ENCODE results near the gene USH1G. TPM values are rescaled to one million over a fixed set of nuclear protein-coding genes. Genes with fewer than 3 reads are reported as not detected.

USH1G gene
- total RNA-seq, 1 donor from 2014 or later, result not detected

GRCh38 chr17:74938194-74938950 is 15.3 kb upstream of the USH1G start:
- H3K4me3 ChIP-seq, result no peak overlapping the region
- intact Hi-C loops (cut with micrococcal nuclease), result no loop called here
- H3K27me3 ChIP-seq (ENCODE audit: low read depth), result peaks cover 94% of the 10 kb centered on the region
- H3K36me3 ChIP-seq, result no peaks in the 10 kb centered on the region
- no peak for TF ChIP-seq CTCF (IDR thresholded peaks at IDR 0.05; ENCODE audit: borderline replicate concordance)
- H3K4me1 ChIP-seq, result peaks cover 10% of the 10 kb centered on the region
- no peaks in the 10 kb centered on the region for H3K9me3 ChIP-seq (replicated peaks)
- H3K27ac ChIP-seq (replicated peaks), result no peak overlapping the region
- no peak for DNase-seq

GRCh38 chr17:74937064-74938051 is 14.3 kb upstream of the USH1G start:
- Histone ChIP-seq H3K4me3 (no peak overlapping the region), H3K27me3 (ENCODE audit: low read depth) (peaks cover 94% of the 10 kb centered on the region), H3K9me3 (replicated peaks) (no peaks in the 10 kb centered on the region), H3K27ac (replicated peaks) (no peak overlapping the region), H3K36me3 (no peaks in the 10 kb centered on the region), H3K4me1 (peaks cover 10% of the 10 kb centered on the region)
- intact Hi-C loops (cut with micrococcal nuclease), result no loop called here
- DNase-seq, result no peak
- TF ChIP-seq CTCF (IDR thresholded peaks at IDR 0.05; ENCODE audit: borderline replicate concordance), result no peak

- H3K27ac ChIP-seq (replicated peaks), result no peak overlapping the region
- peaks cover 94% of the 10 kb centered on the region for H3K27me3 ChIP-seq (ENCODE audit: low read depth)
- no peak for TF ChIP-seq CTCF (IDR thresholded peaks at IDR 0.05; ENCODE audit: borderline replicate concordance)
- peaks cover 10% of the 10 kb centered on the region for H3K4me1 ChIP-seq
- H3K36me3 ChIP-seq, result no peaks in the 10 kb centered on the region
- H3K4me3 ChIP-seq, result no peak overlapping the region
- intact Hi-C loops (cut with micrococcal nuclease), result no loop called here
- DNase-seq, result no peak
- H3K9me3 ChIP-seq (replicated peaks), result no peaks in the 10 kb centered on the region
Measured at GRCh38 chr17:74936470-74936799, 13.4 kb upstream of the USH1G start.

- intact Hi-C loops (cut with micrococcal nuclease), result no loop called here
- H3K36me3 ChIP-seq, result no peaks in the 10 kb centered on the region
- no peak for TF ChIP-seq CTCF (IDR thresholded peaks at IDR 0.05; ENCODE audit: borderline replicate concordance)
- DNase-seq, result no peak
- no peak within 1 kb of the TSS for H3K27ac ChIP-seq (replicated peaks)
- H3K4me1 ChIP-seq, result peaks cover 10% of the 10 kb centered on the region
- peak within 1 kb of the TSS; percentile 9 for H3K4me3 ChIP-seq
- no peaks in the 10 kb centered on the region for H3K9me3 ChIP-seq (replicated peaks)
- peaks cover 94% of the 10 kb centered on the region for H3K27me3 ChIP-seq (ENCODE audit: low read depth)
Measured at GRCh38 chr17:74935585-74936469, 12.8 kb upstream of the USH1G start, which contains the start of gene OTOP3. Gene OTOP3, plus strand, starts transcription at chr17:74935898. Its CDS starts 24 bp downstream, at chr17:74935922.

- intact Hi-C loops (cut with micrococcal nuclease), result no loop called here
- no peak for DNase-seq
- H3K27me3 ChIP-seq (ENCODE audit: low read depth), result peaks cover 95% of the 10 kb centered on the region
- TF ChIP-seq CTCF (IDR thresholded peaks at IDR 0.05; ENCODE audit: borderline replicate concordance), result no peak
- no peaks in the 10 kb centered on the region for H3K36me3 ChIP-seq
- H3K27ac ChIP-seq (replicated peaks), result no peak overlapping the region
- no peak overlapping the region for H3K4me3 ChIP-seq
- no peaks in the 10 kb centered on the region for H3K9me3 ChIP-seq (replicated peaks)
- H3K4me1 ChIP-seq, result peaks cover 10% of the 10 kb centered on the region
Measured at GRCh38 chr17:74935048-74935447, 12.0 kb upstream of the USH1G start.

Data from left ventricle myocardium inferior (tissue), 1 donor.